A549 (cell line): ENCODE results near the gene GPR149. TPM values are rescaled to one million over a fixed set of nuclear protein-coding genes. Genes with fewer than 3 reads are reported as not detected.
"Not testable (repeated sequence)": the region's sequence is repeated elsewhere in the genome, so short reads cannot be mapped to it uniquely, and the experiment has no call there.

Source experiments
- ATAC-seq, 2 experiments: fragments of 200-7000 bp in 1 of 2; fragments of >200 bp in 1 of 2; cut with Nextera tagmentation in 1 of 2; cut with Tn5 transposase in 1 of 2; 3 replicates each; pipeline versions ENCODE4 v1.8.0 to v1.9.1; 2018 to 2020; ENCODE audit warnings: mild to moderate bottlenecking in 1 of 2, moderate library complexity in 1 of 2
- CTCF ChIA-PET: fragments of 300-600 bp; sonication (Branson Sonifier 250); formaldehyde crosslinking; extraction: SDS; loops from one replicate; lab custom pipeline; 2021; ENCODE audit warnings: antibody characterized with exemption, inconsistent platforms; lab: Yijun Ruan, JAX
- POLR2A ChIA-PET: fragments of 350-600 bp; formaldehyde crosslinking; extraction: SDS; loops from one replicate; lab custom pipeline; 2021; ENCODE audit warnings: antibody characterized with exemption, inconsistent platforms; lab: Yijun Ruan, JAX
- DNase-seq, 2 experiments: peaks; one replicate each; pipeline versions ENCODE4 v3.0.0 to v3.0.0-alpha.2; 2011 to 2016; ENCODE audit warnings: low read depth in 1 of 2, low spot score in 1 of 2
- FAIRE-seq: peaks from 2 replicates; lab custom pipeline; 2011; peaks lifted over from hg19 to GRCh38; lab: Jason Lieb, UNC
- H3K27ac ChIP-seq, 2 experiments: fragments of >200 bp; sonication (Bioruptor Twin); formaldehyde crosslinking; 3 replicates each; pipeline ENCODE4 v1.5.1; 2016 to 2017
- H3K4me1 ChIP-seq: fragments of >200 bp; sonication (Bioruptor Twin); formaldehyde crosslinking; 3 replicates; pipeline ENCODE4 v1.6.1; 2016
- H3K4me2 ChIP-seq: fragments of >200 bp; sonication (Bioruptor Twin); formaldehyde crosslinking; 3 replicates; pipeline ENCODE4 v1.6.1; 2016
- H3K4me3 ChIP-seq: fragments of >200 bp; sonication (Bioruptor Twin); formaldehyde crosslinking; 3 replicates; pipeline ENCODE4 v1.5.1; 2016
- H3K9me3 ChIP-seq: fragments of >200 bp; sonication (Bioruptor Twin); formaldehyde crosslinking; 3 replicates; pipeline ENCODE4 v1.6.1; 2016
- ATOH8 ChIP-seq: fragments of 250-450 bp; sonication (Bioruptor Pico); IDR thresholded peaks from 2 replicates; pipeline ENCODE4 v1.5.0; 2020; ENCODE audit warnings: low read depth, mild to moderate bottlenecking, moderate library complexity
- CEBPB ChIP-seq, 2 experiments: fragments of >200 bp in 1 of 2; sonication (Bioruptor Twin) in 1 of 2; formaldehyde crosslinking in 1 of 2; IDR thresholded peaks; 2 replicates each; pipeline ENCODE4 v1.6.1; 2012 to 2016
- CHD2 ChIP-seq: fragments of 150-350 bp; IDR thresholded peaks from 2 replicates; pipeline ENCODE4 v1.6.1; 2014; ENCODE audit warnings: low read length; ENCODE audit not compliant: partially characterized antibody
- CTCF ChIP-seq: fragments of >200 bp; sonication (Bioruptor Twin); formaldehyde crosslinking; IDR thresholded peaks from 3 replicates; pipeline ENCODE4 v1.5.1; 2016
- E2F6 ChIP-seq: IDR thresholded peaks from 2 replicates; pipeline ENCODE4 v1.6.1; 2012; ENCODE audit warnings: low read depth, borderline replicate concordance
- ESRRA ChIP-seq: fragments of 150-350 bp; IDR thresholded peaks from 2 replicates; pipeline ENCODE4 v1.6.1; 2014; ENCODE audit warnings: mild to moderate bottlenecking, low read length, borderline replicate concordance
- HDAC2 ChIP-seq: fragments of 200-600 bp; sonication (generic); IDR thresholded peaks from 2 replicates; pipeline ENCODE4 v1.6.1; 2016
- HES2 ChIP-seq: fragments of >200 bp; sonication (Bioruptor Twin); formaldehyde crosslinking; IDR thresholded peaks from 2 replicates; pipeline ENCODE4 v1.6.1; 2016
- HOXA7 ChIP-seq: fragments of 250-450 bp; sonication (Bioruptor Pico); IDR thresholded peaks from 2 replicates; pipeline ENCODE4 v1.5.0; 2020; ENCODE audit warnings: mild to moderate bottlenecking, moderate library complexity
- JUNB ChIP-seq: fragments of >200 bp; sonication (Bioruptor Twin); formaldehyde crosslinking; IDR thresholded peaks from 2 replicates; pipeline ENCODE4 v1.6.1; 2016
- MAFK ChIP-seq: fragments of 450-650 bp; IDR thresholded peaks from 2 replicates; pipeline ENCODE4 v1.6.1; 2014; ENCODE audit not compliant: partially characterized antibody
- MAX ChIP-seq: IDR thresholded peaks from 2 replicates; pipeline ENCODE4 v1.6.1; 2012
- NFE2L2 ChIP-seq: fragments of 150-350 bp; conservative IDR thresholded peaks from 2 replicates; pipeline ENCODE4 v1.6.1; 2014; ENCODE audit warnings: low read length
- NPAS2 ChIP-seq: fragments of 250-450 bp; sonication (Bioruptor Pico); IDR thresholded peaks from 2 replicates; pipeline ENCODE4 v1.8.0; 2022; ENCODE audit warnings: mild to moderate bottlenecking, moderate library complexity, borderline replicate concordance
- POLR2A ChIP-seq: IDR thresholded peaks from 2 replicates; pipeline ENCODE4 v1.6.1; 2012; ENCODE audit warnings: mild to moderate bottlenecking, low read length
- POLR2AphosphoS2 ChIP-seq: conservative IDR thresholded peaks from 2 replicates; pipeline ENCODE4 v1.6.1; 2012; ENCODE audit warnings: low read length, improper control_type of control experiment, inconsistent platforms
- RARB ChIP-seq: fragments of 250-450 bp; sonication (Bioruptor Pico); IDR thresholded peaks from 2 replicates; pipeline ENCODE4 v1.8.0; 2021; ENCODE audit warnings: mild to moderate bottlenecking, moderate library complexity
- RCOR1 ChIP-seq: fragments of 150-350 bp; IDR thresholded peaks from 2 replicates; pipeline ENCODE4 v1.6.1; 2014; ENCODE audit warnings: antibody characterized with exemption, low read length, low read depth
- RFX5 ChIP-seq: fragments of 450-650 bp; IDR thresholded peaks from 2 replicates; pipeline ENCODE4 v1.7.1; 2014; ENCODE audit warnings: antibody characterized with exemption, mild to moderate bottlenecking, moderate library complexity
- SMC3 ChIP-seq: fragments of >200 bp; sonication (Bioruptor Twin); formaldehyde crosslinking; IDR thresholded peaks from 3 replicates; pipeline ENCODE4 v1.6.1; 2018; ENCODE audit warnings: inconsistent platforms
- SREBF2 ChIP-seq: fragments of 450-650 bp; IDR thresholded peaks from 2 replicates; pipeline ENCODE4 v1.6.1; 2014; ENCODE audit warnings: mild to moderate bottlenecking, moderate library complexity
- ZSCAN20 ChIP-seq: fragments of 250-450 bp; sonication (Bioruptor Pico); IDR thresholded peaks from 2 replicates; pipeline ENCODE4 v1.8.0; 2022; ENCODE audit warnings: mild to moderate bottlenecking, moderate library complexity
- WGBS: methylation state at CpG from one replicate; pipeline ENCODE4 v1.1.6; 2017; ENCODE audit errors: missing lambda C conversion rate; 5-methylcytosine and 5-hydroxymethylcytosine counted together
- polyA plus RNA-seq, 4 experiments: library from polyadenylated mRNA; depleted of rRNA in 3 of 4; stranded (reverse); fragments of >200 nt; fragmentation: RNase III in 1 of 4; extraction: RNeasy Plus Mini Kit Qiagen cat#74134 plus additional on column Dnase treatment in 1 of 4; gene quantifications; 2 replicates in 3 of 4; 3 replicates in 1 of 4; pipeline ENCODE4 v1.2.3, GENCODE V29; 2011 to 2017

GPR149 gene
- polyA plus RNA-seq, 2 of the 4 experiments (the other 2 are of a cell fraction) = not detected

GRCh38 chr3:154458560-154458959 lies 28.6 kb upstream of the GPR149 start:
- CTCF ChIA-PET = no interaction called here
- Histone ChIP-seq H3K27ac (no peak overlapping the region), H3K9me3 (no peaks in the 10 kb centered on the region), H3K4me1 (no peaks in the 10 kb centered on the region), H3K4me3 (no peak overlapping the region), H3K4me2 (no peak overlapping the region)
- ATAC-seq (no peak), DNase-seq (no peak), FAIRE-seq (no peak)
- POLR2A ChIA-PET = no interaction called here
- no peak for TF ChIP-seq NPAS2 (CRISPR knock-in tag)
- TF ChIP-seq JUNB = no peak
- no peak for TF ChIP-seq HES2
- TF ChIP-seq E2F6 = no peak
- TF ChIP-seq SMC3 = no peak
- TF ChIP-seq NFE2L2 = no peak
- no peak for TF ChIP-seq CEBPB (IDR thresholded peaks at IDR 0.05)
- TF ChIP-seq HDAC2 = no peak
- 38% methylated on average over 2 of the region's 2 CpGs for WGBS

- H3K27ac ChIP-seq, DNase-seq, H3K4me3 ChIP-seq, FAIRE-seq, H3K4me2 ChIP-seq, H3K4me1 ChIP-seq, H3K9me3 ChIP-seq, ATAC-seq, POLR2A ChIA-PET, CTCF ChIA-PET: not testable (repeated sequence)
- WGBS = 7% methylated on average over 6 of the region's 12 CpGs
Observed at GRCh38 chr3:154439081-154439480, 9.1 kb upstream of the GPR149 start.

GRCh38 chr3:154431043-154431442 lies 1.1 kb upstream of the GPR149 start:
- ChIA-PET CTCF (no interaction called here), POLR2A (no interaction called here)
- Histone ChIP-seq H3K4me3 (no peak overlapping the region), H3K4me1 (0 out of 3 replicates have a peak, but pooled peaks cover 3% of the 10 kb centered on the region), H3K27ac (no peak overlapping the region), H3K9me3 (no peaks in the 10 kb centered on the region), H3K4me2 (no peak overlapping the region)
- TF ChIP-seq MAFK (peak; percentile 18), CEBPB (IDR thresholded peaks at IDR 0.05) (no peak), ATOH8 (CRISPR knock-in tag) (no peak), CHD2 (no peak)
- no peak for ATAC-seq
- 17% methylated on average over 2 of the region's 2 CpGs for WGBS
- FAIRE-seq = no peak
- DNase-seq = no peak

- H3K27ac ChIP-seq = no peak overlapping the region
- 11% methylated on average over 58 of the region's 59 CpGs for WGBS
- ChIA-PET CTCF (no interaction called here), POLR2A (no interaction called here)
- H3K4me3 ChIP-seq = peak overlapping the region; percentile 34; the same call in 2 of the 3 replicates
- peak overlapping the region; percentile 62 for H3K4me2 ChIP-seq
- DNase-seq (no peak), FAIRE-seq (no peak), ATAC-seq (peak; percentile 51 to 76)
- H3K9me3 ChIP-seq = no peaks in the 10 kb centered on the region
- TF ChIP-seq CHD2 (no peak), NPAS2 (CRISPR knock-in tag) (no peak), POLR2AphosphoS2 (no peak), ZSCAN20 (CRISPR knock-in tag) (no peak), MAX (no peak), HOXA7 (CRISPR knock-in tag) (no peak), POLR2A (no peak), RARB (no peak), CTCF (no peak), SREBF2 (no peak), ESRRA (no peak), RCOR1 (no peak), SMC3 (no peak), RFX5 (no peak)
- 0 out of 3 replicates have a peak, but pooled peaks cover 3% of the 10 kb centered on the region for H3K4me1 ChIP-seq
Observed at GRCh38 chr3:154428286-154429206, 1.4 kb downstream of the GPR149 start.
